NCI-H2107 (cell line): ENCODE results near the gene IGFBP4.

ENCODE experiments used
- DNase-seq: peaks from one replicate; lab custom pipeline; 2025; lab: John Stamatoyannopoulos, UW

Gene IGFBP4

GRCh38 chr17:40490289-40490853 lies 47.1 kb downstream of the IGFBP4 start:
- DNase-seq, result peak; percentile 53

GRCh38 chr17:40490982-40491381 lies 47.7 kb downstream of the IGFBP4 start:
- DNase-seq, result no peak

GRCh38 chr17:40491486-40491885 lies 48.2 kb downstream of the IGFBP4 start:
- DNase-seq, result no peak

- no peak for DNase-seq
Observed at GRCh38 chr17:40493697-40494096, 50.4 kb downstream of the IGFBP4 start.

- DNase-seq, result no peak
Observed at GRCh38 chr17:40495140-40495539, 51.9 kb downstream of the IGFBP4 start.

GRCh38 chr17:40496170-40496569 lies 52.9 kb downstream of the IGFBP4 start:
- DNase-seq, result no peak

GRCh38 chr17:40496634-40497420 lies 53.6 kb downstream of the IGFBP4 start:
- DNase-seq, result no peak

GRCh38 chr17:40497695-40498094 lies 54.4 kb downstream of the IGFBP4 start:
- no peak for DNase-seq

- DNase-seq, result peak; percentile 43
Observed at GRCh38 chr17:40498281-40499084, 55.2 kb downstream of the IGFBP4 start.

- DNase-seq, result peak; percentile 42
Observed at GRCh38 chr17:40499551-40500189, 56.4 kb downstream of the IGFBP4 start.

GRCh38 chr17:40500190-40500589 lies 56.9 kb downstream of the IGFBP4 start:
- no peak for DNase-seq

- no peak for DNase-seq
Observed at GRCh38 chr17:40500709-40501108, 57.5 kb downstream of the IGFBP4 start.

- DNase-seq, result no peak
Observed at GRCh38 chr17:40501499-40501911, 58.3 kb downstream of the IGFBP4 start, which contains the start of gene TNS4. Gene TNS4, minus strand, starts transcription at chr17:40501623. Its CDS starts 5,198 bp downstream, at chr17:40496425.

GRCh38 chr17:40502716-40503115 lies 59.5 kb downstream of the IGFBP4 start:
- no peak for DNase-seq

- no peak for DNase-seq
Observed at GRCh38 chr17:40503154-40503553, 59.9 kb downstream of the IGFBP4 start.

GRCh38 chr17:40506786-40507185 lies 63.5 kb downstream of the IGFBP4 start:
- DNase-seq, result no peak
